ENCODE data around the gene MIGA2. TPM values are rescaled to one million over a fixed set of nuclear protein-coding genes. Genes with fewer than 3 reads are reported as not detected.

The MIGA2 gene
- total RNA-seq, 4 donors from 2014 or later, result 37.7 to 66.1 (median 47.4) TPM

DNA sequence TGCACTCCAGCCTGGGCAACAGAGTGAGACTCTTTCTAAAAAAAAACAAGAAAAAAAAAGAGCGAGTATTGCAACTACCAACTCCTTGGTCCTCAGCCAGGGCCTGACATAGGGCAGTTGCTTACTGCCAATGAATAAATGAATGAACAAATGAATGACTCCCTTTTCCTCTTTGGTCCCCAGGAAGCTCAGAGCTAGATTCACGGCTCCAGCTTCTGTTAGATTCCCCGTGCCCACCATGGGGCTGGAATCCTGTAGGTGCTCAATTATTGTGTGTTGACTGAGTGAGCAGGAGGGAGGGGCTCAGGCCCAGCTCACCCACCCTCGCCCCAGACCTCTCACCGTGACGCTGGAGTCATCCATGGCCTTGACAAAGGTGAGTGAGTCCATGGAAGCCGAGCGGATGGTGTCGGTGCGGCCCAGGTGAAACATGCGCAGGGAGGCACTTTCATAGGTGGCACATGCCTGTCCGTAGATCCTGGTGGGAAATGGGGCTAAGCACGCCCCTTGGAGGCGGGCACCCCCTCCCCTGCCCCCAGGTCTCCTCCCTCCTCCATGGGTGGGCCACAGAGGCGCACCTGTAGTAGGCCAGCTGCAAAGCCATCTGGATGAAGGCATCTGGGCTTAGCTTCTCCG, 61.4 kb downstream of the MIGA2 start:
- no peak for TF ChIP-seq POLR2A (IDR thresholded peaks at IDR 0.05)
- TF ChIP-seq, protein P1, sequence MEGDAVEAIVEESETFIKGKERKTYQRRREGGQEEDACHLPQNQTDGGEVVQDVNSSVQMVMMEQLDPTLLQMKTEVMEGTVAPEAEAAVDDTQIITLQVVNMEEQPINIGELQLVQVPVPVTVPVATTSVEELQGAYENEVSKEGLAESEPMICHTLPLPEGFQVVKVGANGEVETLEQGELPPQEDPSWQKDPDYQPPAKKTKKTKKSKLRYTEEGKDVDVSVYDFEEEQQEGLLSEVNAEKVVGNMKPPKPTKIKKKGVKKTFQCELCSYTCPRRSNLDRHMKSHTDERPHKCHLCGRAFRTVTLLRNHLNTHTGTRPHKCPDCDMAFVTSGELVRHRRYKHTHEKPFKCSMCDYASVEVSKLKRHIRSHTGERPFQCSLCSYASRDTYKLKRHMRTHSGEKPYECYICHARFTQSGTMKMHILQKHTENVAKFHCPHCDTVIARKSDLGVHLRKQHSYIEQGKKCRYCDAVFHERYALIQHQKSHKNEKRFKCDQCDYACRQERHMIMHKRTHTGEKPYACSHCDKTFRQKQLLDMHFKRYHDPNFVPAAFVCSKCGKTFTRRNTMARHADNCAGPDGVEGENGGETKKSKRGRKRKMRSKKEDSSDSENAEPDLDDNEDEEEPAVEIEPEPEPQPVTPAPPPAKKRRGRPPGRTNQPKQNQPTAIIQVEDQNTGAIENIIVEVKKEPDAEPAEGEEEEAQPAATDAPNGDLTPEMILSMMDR (IDR thresholded peaks at IDR 0.05), result no peak
- intact Hi-C loops (cut with DNase I; ENCODE audit: low total_unique reads), result no loop called here
- H3K4me3 ChIP-seq (ENCODE audit: low read depth, poor library complexity, severe bottlenecking), result no peak overlapping the region
- 91 to 96% methylated on average over 16 of the region's 16 CpGs for WGBS, 2 donors
- DNase-seq (ENCODE audit: low spot score in 2 of 2), result no peak

DNA sequence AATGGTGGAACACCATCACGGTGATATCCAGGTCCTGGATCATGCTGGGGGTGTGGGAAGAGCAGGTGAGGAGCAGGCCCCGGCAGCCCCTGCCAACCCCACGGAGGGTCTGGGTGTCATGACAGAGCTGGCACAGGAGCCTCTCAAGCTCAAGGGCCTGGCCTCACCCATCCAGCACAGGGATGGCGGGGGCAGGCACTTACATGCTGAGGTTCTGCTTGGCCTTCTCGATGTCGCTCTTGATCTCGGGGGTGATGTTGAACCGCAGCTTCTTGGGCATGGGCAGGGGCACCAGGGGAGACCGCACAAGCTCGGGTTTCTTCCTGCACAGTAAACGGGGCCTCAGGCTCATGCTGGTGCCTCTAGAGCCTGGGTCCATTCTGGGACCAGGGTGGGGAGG, 61.9 kb downstream of the MIGA2 start:
- 81 to 95% methylated on average over 8 to 10 of the region's 11 CpGs for WGBS, 2 donors
- no peak overlapping the region for H3K4me3 ChIP-seq (ENCODE audit: low read depth, poor library complexity, severe bottlenecking)
- DNase-seq (ENCODE audit: low spot score in 2 of 2), result no peak
- TF ChIP-seq, protein P1 (IDR thresholded peaks at IDR 0.05), result no peak
- TF ChIP-seq POLR2A (IDR thresholded peaks at IDR 0.05), result no peak
- intact Hi-C loops (cut with DNase I; ENCODE audit: low total_unique reads), result no loop called here

- 69 to 74% methylated on average over 11 to 19 of the region's 28 CpGs for WGBS, 2 donors
- no peak for TF ChIP-seq POLR2A (IDR thresholded peaks at IDR 0.05)
- TF ChIP-seq, protein P1 (IDR thresholded peaks at IDR 0.05), result no peak
- intact Hi-C loops (cut with DNase I; ENCODE audit: low total_unique reads), result no loop called here
- DNase-seq (ENCODE audit: low spot score in 2 of 2), result no peak
- no peak overlapping the region for H3K4me3 ChIP-seq (ENCODE audit: low read depth, poor library complexity, severe bottlenecking)
Measured at GRCh38 chr9:129100383-129101169, 64.2 kb downstream of the MIGA2 start.

DNA sequence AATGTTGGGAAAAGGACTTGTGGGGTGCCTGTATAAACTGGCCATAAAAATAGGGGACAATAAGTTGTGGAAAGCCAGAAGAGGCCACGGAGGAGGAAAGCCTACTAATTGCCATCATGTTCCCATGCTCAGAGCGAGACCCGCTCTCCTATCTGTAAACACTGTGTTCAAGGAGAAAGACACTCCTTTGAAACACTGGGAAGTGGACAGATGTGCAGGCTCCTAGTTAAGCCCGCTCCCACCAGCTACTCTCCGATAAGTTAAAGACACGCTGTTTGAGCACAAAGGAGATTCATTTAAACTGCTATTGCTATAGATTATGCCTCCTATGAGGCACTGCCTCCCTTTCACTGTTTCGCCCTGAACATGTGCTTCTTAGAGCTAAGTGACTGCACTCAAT, 64.9 kb downstream of the MIGA2 start:
- no peak for TF ChIP-seq POLR2A (IDR thresholded peaks at IDR 0.05)
- TF ChIP-seq, protein P1 (IDR thresholded peaks at IDR 0.05), result no peak
- 93 to 94% methylated on average over 7 of the region's 7 CpGs for WGBS, 2 donors
- intact Hi-C loops (cut with DNase I; ENCODE audit: low total_unique reads), result no loop called here
- no peak for DNase-seq (ENCODE audit: low spot score in 2 of 2)
- no peak overlapping the region for H3K4me3 ChIP-seq (ENCODE audit: low read depth, poor library complexity, severe bottlenecking)

DNA sequence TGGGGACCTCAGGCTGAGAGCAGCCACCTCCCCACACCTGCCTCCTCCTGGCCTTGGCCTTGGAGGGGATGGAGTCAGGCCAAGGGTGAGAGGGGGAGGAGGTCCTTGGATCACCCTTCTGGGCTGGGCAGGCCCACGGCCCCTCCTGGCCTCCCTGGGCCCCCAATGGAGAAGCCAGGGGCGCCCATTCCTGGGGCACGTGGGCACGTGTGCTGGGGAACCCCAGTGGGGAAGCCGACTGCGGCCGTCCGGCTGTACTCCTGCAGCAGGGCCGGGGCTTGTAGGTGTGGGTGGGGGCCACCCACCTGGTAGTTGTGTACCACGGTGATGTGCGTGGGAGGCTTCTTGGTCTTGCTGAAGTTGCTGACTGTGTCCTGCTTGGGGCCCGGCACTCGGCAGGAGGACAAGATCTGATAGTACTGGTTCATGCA, 65.7 kb downstream of the MIGA2 start:
- no peak overlapping the region for H3K4me3 ChIP-seq (ENCODE audit: low read depth, poor library complexity, severe bottlenecking)
- TF ChIP-seq, protein P1 (IDR thresholded peaks at IDR 0.05), result no peak
- TF ChIP-seq POLR2A (IDR thresholded peaks at IDR 0.05), result no peak
- WGBS, 2 donors, result 80 to 88% methylated on average over 10 to 12 of the region's 13 CpGs
- intact Hi-C loops (cut with DNase I; ENCODE audit: low total_unique reads), result no loop called here
- DNase-seq (ENCODE audit: low spot score in 2 of 2), result no peak
